ENCODE results near the gene LYRM7. TPM values are rescaled to one million over a fixed set of nuclear protein-coding genes. Genes with fewer than 3 reads are reported as not detected.

The LYRM7 gene
- total RNA-seq, 4 donors from 2014 or later: 6.6 to 8.8 (median 7.9) TPM

DNA sequence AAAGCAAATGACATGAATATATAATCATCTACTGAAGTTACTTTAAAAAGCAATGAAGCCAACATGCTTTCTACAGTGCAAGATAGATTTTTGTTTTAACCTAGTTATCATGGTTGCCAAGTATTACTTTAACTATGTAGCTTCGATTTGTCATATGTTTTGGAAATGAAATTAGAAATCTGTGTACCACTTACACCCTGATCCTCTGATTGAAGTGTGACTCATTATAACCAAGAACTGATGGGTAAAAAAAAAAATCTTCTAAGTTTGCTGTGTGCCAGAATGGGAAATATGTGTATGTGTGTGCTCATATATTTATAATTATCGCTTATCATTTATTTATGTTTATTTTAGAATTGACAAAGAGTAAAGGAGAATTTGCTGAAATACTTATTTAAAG is 84.0 kb downstream of the LYRM7 start:
- TF ChIP-seq POLR2A (IDR thresholded peaks at IDR 0.05) (no peak), CTCF (IDR thresholded peaks at IDR 0.05) (no peak)
- no peaks in the 10 kb centered on the region for H3K9me3 ChIP-seq
- no peaks in the 10 kb centered on the region for H3K36me3 ChIP-seq
- H3K27ac ChIP-seq: peak overlapping the region in 3 of 4 donors; percentile 46 to 80 (median 77)
- peak overlapping the region in 1 of 4 donors; percentile 37 for H3K4me3 ChIP-seq
- no peaks in the 10 kb centered on the region for H3K27me3 ChIP-seq
- no peak for DNase-seq
- peaks cover 0 to 15% (median 8%) of the 10 kb centered on the region in 4 donors for H3K4me1 ChIP-seq

Other genes starting within 250 kb of the LYRM7 start
- gene HINT1, start 5.7 kb upstream of the LYRM7 start, total RNA-seq: 100 to 1,000 TPM; 198 to 422 (median 249) TPM
- gene CDC42SE2, start 93.1 kb downstream of the LYRM7 start, total RNA-seq: 100 to 1,000 TPM in 2 of 4 donors, 10 to 100 TPM in 2; 49.9 to 125 (median 91.4) TPM

Measured in Peyer's patch (tissue), 4 donors.